ENCODE data around the gene ERICH3. TPM values are rescaled to one million over a fixed set of nuclear protein-coding genes. Genes with fewer than 3 reads are reported as not detected.

Gene ERICH3
- total RNA-seq, 1 experiment from 2014 or later, result not detected

- Histone ChIP-seq H3K27me3 (replicated peaks; ENCODE audit: control insufficient read depth, insufficient read depth, low read length) (no peaks in the 10 kb centered on the region), H3K4me3 (ENCODE audit: low read depth, low read length) (no peak overlapping the region), H3K36me3 (ENCODE audit: control insufficient read depth, insufficient read depth, low read length) (no peaks in the 10 kb centered on the region), H3K4me1 (no peaks in the 10 kb centered on the region), H3K9me3 (no peaks in the 10 kb centered on the region)
- intact Hi-C loops (cut with micrococcal nuclease; ENCODE audit: unreplicated experiment), result no loop called here
- H3K36me3 Mint-ChIP-seq (ENCODE audit: insufficient read depth, unreplicated experiment), result no peaks in the 10 kb centered on the region
- no TSS peak for BruUV-seq (replicated peaks)
- no peaks in the 10 kb centered on the region for H3K9me3 Mint-ChIP-seq (ENCODE audit: unreplicated experiment)
- DNase-seq, result no peak
- no peak overlapping the region for H3K4me3 Mint-ChIP-seq (ENCODE audit: unreplicated experiment)
- CTCF ChIA-PET, result no interaction called here
- TF ChIP-seq CTCF (IDR thresholded peaks at IDR 0.05; ENCODE audit: insufficient read depth in 1 of 2, low read depth in 1 of 2, low read length in 1 of 2, severe bottlenecking in 1 of 2, unreplicated experiment in 1 of 2), result no peak
- no peak overlapping the region for H3K27ac Mint-ChIP-seq (ENCODE audit: unreplicated experiment)
- POLR2A ChIA-PET, result no interaction called here
- peaks cover 1% of the 10 kb centered on the region for H3K27me3 Mint-ChIP-seq (ENCODE audit: insufficient read depth, unreplicated experiment)
- no peaks in the 10 kb centered on the region for H3K4me1 Mint-ChIP-seq (ENCODE audit: low read depth, unreplicated experiment)
Measured at GRCh38 chr1:74613894-74614293, 59.7 kb downstream of the ERICH3 start.

- Histone ChIP-seq H3K27me3 (replicated peaks; ENCODE audit: control insufficient read depth, insufficient read depth, low read length) (no peaks in the 10 kb centered on the region), H3K4me1 (no peaks in the 10 kb centered on the region), H3K4me3 (ENCODE audit: low read depth, low read length) (no peak overlapping the region), H3K9me3 (no peaks in the 10 kb centered on the region), H3K36me3 (ENCODE audit: control insufficient read depth, insufficient read depth, low read length) (no peaks in the 10 kb centered on the region)
- CTCF ChIA-PET, result no interaction called here
- Mint-ChIP-seq H3K4me3 (ENCODE audit: unreplicated experiment) (no peak overlapping the region), H3K27me3 (ENCODE audit: insufficient read depth, unreplicated experiment) (no peaks in the 10 kb centered on the region), H3K4me1 (ENCODE audit: low read depth, unreplicated experiment) (no peaks in the 10 kb centered on the region), H3K27ac (ENCODE audit: unreplicated experiment) (no peak overlapping the region), H3K9me3 (ENCODE audit: unreplicated experiment) (no peaks in the 10 kb centered on the region), H3K36me3 (ENCODE audit: insufficient read depth, unreplicated experiment) (no peaks in the 10 kb centered on the region)
- no peak for TF ChIP-seq CTCF (IDR thresholded peaks at IDR 0.05; ENCODE audit: insufficient read depth in 1 of 2, low read depth in 1 of 2, low read length in 1 of 2, severe bottlenecking in 1 of 2, unreplicated experiment in 1 of 2)
- BruUV-seq (replicated peaks), result no TSS peak
- POLR2A ChIA-PET, result no interaction called here
- intact Hi-C loops (cut with micrococcal nuclease; ENCODE audit: unreplicated experiment), result no loop called here
- no peak for DNase-seq
Measured at GRCh38 chr1:74611887-74612286, 61.7 kb downstream of the ERICH3 start.

GRCh38 chr1:74610961-74611360 lies 62.6 kb downstream of the ERICH3 start:
- H3K27me3 ChIP-seq (replicated peaks; ENCODE audit: control insufficient read depth, insufficient read depth, low read length), result no peaks in the 10 kb centered on the region
- H3K4me3 Mint-ChIP-seq (ENCODE audit: unreplicated experiment), result no peak overlapping the region
- no TSS peak for BruUV-seq (replicated peaks)
- CTCF ChIA-PET, result no interaction called here
- intact Hi-C loops (cut with micrococcal nuclease; ENCODE audit: unreplicated experiment), result no loop called here
- no peak for TF ChIP-seq CTCF (IDR thresholded peaks at IDR 0.05; ENCODE audit: insufficient read depth in 1 of 2, low read depth in 1 of 2, low read length in 1 of 2, severe bottlenecking in 1 of 2, unreplicated experiment in 1 of 2)
- no peaks in the 10 kb centered on the region for H3K36me3 Mint-ChIP-seq (ENCODE audit: insufficient read depth, unreplicated experiment)
- no peak overlapping the region for H3K27ac Mint-ChIP-seq (ENCODE audit: unreplicated experiment)
- POLR2A ChIA-PET, result no interaction called here
- H3K9me3 ChIP-seq, result no peaks in the 10 kb centered on the region
- H3K9me3 Mint-ChIP-seq (ENCODE audit: unreplicated experiment), result no peaks in the 10 kb centered on the region
- H3K4me3 ChIP-seq (ENCODE audit: low read depth, low read length), result no peak overlapping the region
- no peaks in the 10 kb centered on the region for H3K36me3 ChIP-seq (ENCODE audit: control insufficient read depth, insufficient read depth, low read length)
- no peak for DNase-seq
- H3K4me1 ChIP-seq, result no peaks in the 10 kb centered on the region
- H3K27me3 Mint-ChIP-seq (ENCODE audit: insufficient read depth, unreplicated experiment), result no peaks in the 10 kb centered on the region
- no peaks in the 10 kb centered on the region for H3K4me1 Mint-ChIP-seq (ENCODE audit: low read depth, unreplicated experiment)
